ENCODE data around the gene YPEL4. TPM values are rescaled to one million over a fixed set of nuclear protein-coding genes. Genes with fewer than 3 reads are reported as not detected.
"Not testable (repeated sequence)": the region's sequence is repeated elsewhere in the genome, so short reads cannot be mapped to it uniquely, and the experiment has no call there.

Gene YPEL4
- total RNA-seq (2014; rRNA removed; shearing (Covaris generic)): 0.42 and 0.84 TPM in 2 replicates
- 0.45 and 0.66 TPM in 2 replicates for polyA plus RNA-seq (2015; cell fraction: cytosol; rRNA removed)
- 1.9 and 2.7 TPM in 2 replicates for polyA plus RNA-seq (2015; cell fraction: nucleus; rRNA removed)

GRCh38 chr11:57649826-57650738 is at the start of gene YPEL4:
Gene YPEL4 (minus strand): TSS chr11:57649912. CDS start chr11:57647107, 2,805 bp downstream.
- peak; percentile 62 for DNase-seq (ENCODE audit: low read depth)

GRCh38 chr11:57698843-57699365 is 49.2 kb upstream of the YPEL4 start:
- DNase-seq (ENCODE audit: low read depth): no peak

GRCh38 chr11:57690474-57690873 is 40.8 kb upstream of the YPEL4 start:
- DNase-seq (ENCODE audit: low read depth): not testable (repeated sequence)

GRCh38 chr11:57681168-57681567 is 31.5 kb upstream of the YPEL4 start:
- no peak for DNase-seq (ENCODE audit: low read depth)

- peak; percentile 75 for DNase-seq (ENCODE audit: low read depth)
Measured at GRCh38 chr11:57680552-57680874, 30.8 kb upstream of the YPEL4 start.

- DNase-seq (ENCODE audit: low read depth): no peak
Measured at GRCh38 chr11:57679396-57679795, 29.7 kb upstream of the YPEL4 start.

- DNase-seq (ENCODE audit: low read depth): no peak
Measured at GRCh38 chr11:57675176-57675941, 25.6 kb upstream of the YPEL4 start.

- no peak for DNase-seq (ENCODE audit: low read depth)
Measured at GRCh38 chr11:57674251-57674650, 24.5 kb upstream of the YPEL4 start.

- DNase-seq (ENCODE audit: low read depth): peak; percentile 34
Measured at GRCh38 chr11:57668434-57668782, 18.7 kb upstream of the YPEL4 start.

- DNase-seq (ENCODE audit: low read depth): peak; percentile 99
Measured at GRCh38 chr11:57667736-57668433, 18.2 kb upstream of the YPEL4 start, which contains the start of gene ZDHHC5. Gene ZDHHC5 (plus strand): TSS chr11:57668114. CDS start chr11:57673091, 4,977 bp downstream.

- DNase-seq (ENCODE audit: low read depth): peak; percentile 97
Measured at GRCh38 chr11:57667117-57667735, 17.5 kb upstream of the YPEL4 start.

- DNase-seq (ENCODE audit: low read depth): no peak
Measured at GRCh38 chr11:57663975-57664374, 14.3 kb upstream of the YPEL4 start.

- no peak for DNase-seq (ENCODE audit: low read depth)
Measured at GRCh38 chr11:57662893-57663292, 13.2 kb upstream of the YPEL4 start.

GRCh38 chr11:57659669-57660068 is 10.0 kb upstream of the YPEL4 start:
- no peak for DNase-seq (ENCODE audit: low read depth)

- DNase-seq (ENCODE audit: low read depth): no peak
Measured at GRCh38 chr11:57658023-57658361, 8.3 kb upstream of the YPEL4 start.

GRCh38 chr11:57657194-57658022 is 7.7 kb upstream of the YPEL4 start, which contains the start of gene CLP1:
Gene CLP1 (plus strand): TSS chr11:57657762. CDS start chr11:57659477, 1,715 bp downstream.
- DNase-seq (ENCODE audit: low read depth): peak; percentile 99

GRCh38 chr11:57656885-57657193 is 7.1 kb upstream of the YPEL4 start:
- DNase-seq (ENCODE audit: low read depth): no peak

GRCh38 chr11:57653163-57653562 is 3.5 kb upstream of the YPEL4 start:
- no peak for DNase-seq (ENCODE audit: low read depth)

GRCh38 chr11:57652662-57653061 is 3.0 kb upstream of the YPEL4 start:
- no peak for DNase-seq (ENCODE audit: low read depth)

- not testable (repeated sequence) for DNase-seq (ENCODE audit: low read depth)
Measured at GRCh38 chr11:57652230-57652629, 2.5 kb upstream of the YPEL4 start.

All from HT1080 (cell line).